Stimulated activated CD8-positive, alpha-beta memory T cell treated with anti-CD3 and anti-CD28 coated beads, Interleukin-4, amount 100 ng/mL, for 48 hours (primary cell): ENCODE data around the gene STX10.

Source experiments
- DNase-seq: peaks from one replicate; pipeline ENCODE4 v3.0.0-alpha.2; 2020

The STX10 gene

DNA sequence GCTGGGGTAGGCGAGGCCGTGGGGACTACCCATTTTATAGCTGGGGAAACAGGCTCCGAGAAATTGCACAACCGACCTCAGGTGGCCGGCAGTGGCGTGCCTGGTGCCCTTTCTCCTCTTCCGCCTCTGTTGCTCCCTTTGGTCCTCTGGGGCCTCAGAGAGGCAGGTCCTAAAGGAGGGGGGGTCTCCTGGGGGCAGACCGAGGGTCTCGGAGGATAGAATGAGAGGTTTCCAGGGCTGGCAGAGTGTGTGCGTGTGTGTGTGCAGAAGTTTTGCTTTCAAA is 11.3 kb downstream of the STX10 start:
- DNase-seq = no peak

- no peak for DNase-seq
These were observed 11.8 kb downstream of the STX10 start for GRCh38 chr19:13138171-13138915.

GRCh38 chr19:13137290-13137794 is 12.8 kb downstream of the STX10 start:
- no peak for DNase-seq

- no peak for DNase-seq
These were observed 14.8 kb downstream of the STX10 start for GRCh38 chr19:13135068-13136062.

DNA sequence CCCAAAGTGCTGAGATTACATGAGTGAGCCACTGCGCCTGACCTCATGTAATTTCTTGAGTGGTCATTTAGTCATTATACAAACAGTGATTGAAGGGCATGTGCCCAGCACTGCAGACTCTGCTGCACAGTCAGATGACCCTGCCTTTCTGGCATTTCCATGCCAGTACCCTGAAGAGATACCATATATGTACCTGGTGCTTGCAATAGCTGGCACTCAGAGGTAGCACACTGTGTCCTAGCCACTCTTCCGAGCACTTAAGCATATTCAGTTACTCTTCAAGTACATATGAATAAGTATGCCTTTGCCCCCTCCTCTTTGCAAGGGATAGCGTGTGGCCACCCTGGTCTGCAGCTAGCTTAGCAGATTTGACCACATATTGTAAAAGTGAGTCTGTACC is 15.5 kb downstream of the STX10 start:
- no peak for DNase-seq

GRCh38 chr19:13133241-13133870 is 16.8 kb downstream of the STX10 start:
- no peak for DNase-seq

DNA sequence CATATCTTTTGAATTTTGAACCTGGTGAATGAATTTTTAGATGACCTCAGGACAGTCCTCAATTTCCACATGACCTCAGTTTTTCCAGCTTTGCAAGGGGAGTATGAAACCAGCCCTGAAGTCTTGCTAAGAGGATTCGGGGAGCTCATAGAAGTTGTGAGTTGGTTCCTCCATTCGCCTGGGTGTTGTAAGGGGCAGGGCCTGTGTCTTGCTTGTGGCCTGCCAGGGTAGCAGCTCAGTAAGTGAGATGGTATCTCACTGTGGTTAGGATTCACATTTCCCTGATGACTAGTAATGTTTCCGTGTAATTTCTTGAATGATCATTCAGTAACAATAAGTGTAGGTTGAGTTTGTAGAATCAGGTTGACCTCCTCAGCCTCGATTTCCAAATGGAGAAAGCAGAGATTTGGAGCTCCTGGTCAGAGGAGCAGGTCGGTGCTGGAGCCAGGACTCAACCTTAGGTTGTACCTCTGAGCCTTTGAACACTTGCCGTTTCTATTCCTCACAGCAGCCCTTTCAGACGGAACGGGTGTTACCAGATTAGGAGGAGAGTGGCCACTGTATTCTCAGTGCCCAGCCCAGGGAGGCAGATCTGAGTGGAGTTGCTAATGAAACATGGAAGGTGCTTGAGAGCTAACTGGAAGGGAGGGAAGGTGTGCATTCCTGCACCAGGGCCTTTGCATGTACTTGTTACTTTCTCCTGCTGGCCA is 17.5 kb downstream of the STX10 start:
- peak; percentile 76 for DNase-seq

DNA sequence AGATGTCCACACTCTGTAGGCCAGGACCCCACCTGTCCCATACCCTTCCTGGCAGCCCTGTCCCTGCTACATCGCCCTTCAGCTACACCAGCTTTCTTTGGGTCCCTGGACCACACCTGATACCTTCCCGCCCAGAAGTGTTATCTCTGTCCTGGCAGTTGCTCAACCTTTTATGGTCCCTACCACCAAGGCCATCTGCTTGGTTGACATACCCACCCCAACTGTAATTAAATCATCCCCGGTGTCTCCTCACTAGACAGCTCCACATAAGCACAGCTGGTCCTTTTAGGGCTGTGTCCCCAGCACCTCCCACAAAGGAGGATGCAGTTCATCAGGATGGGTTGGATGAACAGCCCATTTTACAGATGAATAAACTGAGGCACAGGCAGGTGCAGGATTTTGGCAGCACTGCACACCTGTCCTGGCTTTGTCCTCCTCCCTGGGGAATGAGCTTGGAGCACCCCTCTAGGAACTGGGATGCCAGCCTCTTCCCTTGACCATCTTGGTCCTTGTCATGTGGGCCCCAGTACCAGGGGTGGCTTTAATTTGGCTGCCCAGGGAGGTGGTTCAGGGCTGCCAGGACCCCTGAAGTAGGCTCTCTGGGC is 19.2 kb downstream of the STX10 start:
- DNase-seq = no peak

DNA sequence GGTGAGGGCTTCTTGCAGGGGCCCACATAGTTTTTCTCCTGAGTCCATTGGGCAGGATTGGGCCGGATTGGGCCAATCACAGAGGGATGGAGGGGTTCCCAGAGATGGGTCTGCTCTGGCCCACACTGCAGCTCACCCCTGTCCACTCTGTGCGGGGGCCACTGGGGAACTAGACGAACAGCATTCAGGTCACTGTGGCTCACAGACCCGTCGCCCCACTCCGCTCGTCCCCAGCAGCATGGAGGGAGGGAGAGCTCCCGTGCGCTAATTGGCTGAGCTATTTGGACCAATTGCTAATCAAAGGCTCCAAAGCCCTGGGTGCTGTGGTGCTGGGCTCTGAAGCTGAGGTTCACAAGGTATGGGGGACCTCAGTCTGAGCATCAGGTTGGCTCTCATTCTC is 20.8 kb downstream of the STX10 start:
- no peak for DNase-seq

DNA sequence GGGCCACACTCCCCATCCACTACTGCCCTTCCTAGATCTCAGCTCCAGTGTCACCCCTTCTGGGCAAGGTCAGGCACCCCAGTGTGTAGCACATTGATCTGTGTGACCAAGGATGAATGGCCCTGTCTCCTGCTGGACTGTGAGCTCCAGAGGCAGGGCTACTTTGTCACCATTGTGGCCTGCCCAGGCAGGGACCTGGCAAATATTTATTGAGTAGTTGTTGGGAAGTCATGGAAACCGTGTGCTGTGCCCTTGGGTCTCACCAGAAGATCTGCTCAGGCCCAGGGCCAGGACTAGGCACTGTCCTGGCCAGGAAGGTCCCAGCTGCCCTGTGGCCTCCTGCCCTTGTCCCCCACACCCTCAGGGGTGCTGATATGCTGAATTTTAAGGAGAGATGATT is 21.6 kb downstream of the STX10 start:
- DNase-seq = no peak

GRCh38 chr19:13127811-13128575 is 22.2 kb downstream of the STX10 start:
- no peak for DNase-seq

DNA sequence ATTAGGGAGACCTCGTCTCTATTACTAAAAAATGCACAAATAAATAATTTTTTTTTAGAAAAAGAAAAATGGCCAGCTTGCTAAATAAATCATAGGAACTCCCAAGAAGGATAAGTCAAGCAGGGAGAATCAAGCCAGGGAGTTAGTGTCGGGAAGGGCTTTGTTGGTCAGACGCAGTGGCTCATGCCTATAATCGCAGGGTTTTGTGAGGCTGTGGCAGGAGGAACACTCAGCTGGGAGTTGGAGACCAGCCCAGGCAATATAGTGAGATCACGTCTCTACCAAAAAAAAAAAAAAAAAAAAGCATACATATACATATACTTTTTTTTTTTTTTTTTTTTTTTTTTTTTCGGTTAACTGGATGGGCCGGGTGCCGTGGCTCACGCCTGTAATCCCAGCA is 23.1 kb downstream of the STX10 start:
- no peak for DNase-seq

DNA sequence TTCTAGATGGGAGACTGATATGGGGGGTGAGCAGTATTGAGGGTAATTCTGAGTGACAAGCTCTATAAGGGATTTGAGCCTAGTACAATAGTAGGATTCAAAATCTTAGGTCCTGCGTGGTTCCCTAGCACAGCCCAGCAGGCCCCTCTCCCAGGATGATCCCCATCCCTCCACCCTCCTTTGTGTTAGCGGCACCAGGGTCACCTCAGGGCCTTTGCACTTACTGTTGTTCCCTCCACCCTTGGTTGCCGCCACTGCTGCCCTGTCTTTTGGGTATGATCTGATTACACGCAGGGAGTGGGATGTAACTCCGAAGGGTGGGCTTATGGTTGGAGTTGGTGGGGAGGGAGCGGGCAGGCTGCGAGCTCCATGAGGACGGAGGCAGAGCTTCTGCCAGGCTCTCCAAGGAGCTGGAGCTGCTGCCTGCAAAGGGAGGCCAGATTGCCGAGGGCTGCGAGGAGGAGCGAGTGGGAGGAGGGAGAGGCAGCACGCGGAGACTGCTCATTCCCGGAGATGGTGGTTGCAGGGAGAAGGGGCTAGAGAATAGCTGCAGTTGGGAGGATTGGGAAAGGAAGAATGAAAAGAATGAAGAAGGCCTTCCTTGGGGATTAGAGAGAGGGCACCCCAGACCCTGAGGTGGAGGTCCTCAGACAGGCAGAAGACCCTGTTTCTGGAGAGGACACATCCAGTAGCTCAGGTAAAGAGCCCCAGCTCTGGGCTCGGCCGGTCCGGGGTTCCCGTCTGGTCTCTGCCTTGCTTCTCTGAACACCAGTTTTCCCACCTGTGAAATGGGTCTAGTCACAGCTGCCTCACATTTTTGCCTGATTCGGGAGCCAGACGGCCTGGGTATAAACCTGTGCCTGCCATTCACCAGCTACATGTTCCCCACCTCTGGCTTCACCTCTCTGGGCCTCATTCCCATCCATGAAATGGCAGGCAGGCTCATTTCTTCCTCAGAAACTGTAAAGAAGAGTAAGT is 26.9 kb downstream of the STX10 start:
- DNase-seq = no peak

DNA sequence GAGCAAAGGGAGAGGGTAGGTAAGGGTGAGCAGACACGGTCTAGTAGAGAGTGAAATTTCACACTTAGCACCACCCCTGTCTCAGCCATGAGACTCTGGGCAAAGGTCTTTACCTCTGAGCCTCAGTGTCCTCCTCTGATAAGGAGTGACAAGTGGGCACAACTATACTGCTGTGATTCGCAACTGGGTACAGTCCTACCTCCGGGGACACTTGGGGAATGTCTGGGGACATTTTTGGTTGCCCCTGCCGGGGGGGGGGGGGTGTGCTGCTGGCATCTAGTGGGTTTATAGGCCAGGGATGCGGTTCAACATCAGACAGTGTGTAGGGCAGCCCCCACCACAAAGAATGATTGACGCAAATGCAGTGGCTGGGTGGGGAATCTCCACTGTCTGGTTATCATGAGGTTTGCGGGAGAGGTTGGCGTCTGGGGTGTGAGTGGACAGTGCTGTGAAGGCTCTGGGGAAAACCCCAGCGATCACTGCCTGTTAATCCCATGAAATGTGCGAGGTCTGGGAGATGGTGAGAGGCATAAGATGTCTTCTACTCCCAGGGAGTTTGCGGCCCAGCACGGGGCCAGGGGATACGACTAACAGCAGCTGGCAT is 27.8 kb downstream of the STX10 start:
- peak; percentile 46 for DNase-seq

- DNase-seq = peak; percentile 57
These were observed 28.5 kb downstream of the STX10 start for GRCh38 chr19:13121551-13122274.

- DNase-seq = no peak
These were observed 29.4 kb downstream of the STX10 start for GRCh38 chr19:13120817-13121216.

GRCh38 chr19:13120031-13120430 is 30.1 kb downstream of the STX10 start:
- DNase-seq = no peak

DNA sequence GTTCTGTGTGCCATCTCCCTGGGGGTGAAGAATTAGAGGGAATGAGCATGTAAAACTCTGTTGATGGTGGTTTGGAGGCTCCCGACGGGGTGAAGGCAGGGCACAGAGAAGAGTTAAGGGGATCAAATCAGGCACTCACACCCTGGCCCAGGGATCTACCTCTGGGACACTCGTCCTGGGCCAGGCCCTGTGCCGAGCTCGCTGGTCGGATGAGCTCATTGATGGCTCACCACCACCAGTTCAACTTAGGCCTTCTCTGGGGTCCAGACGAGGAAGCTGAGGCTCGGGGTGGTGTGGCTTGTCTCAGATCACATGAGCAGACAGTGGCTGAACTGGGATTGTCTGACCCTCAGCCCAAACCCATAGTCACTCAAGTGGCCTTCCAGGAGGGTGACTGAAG is 30.5 kb downstream of the STX10 start:
- no peak for DNase-seq
